Inflammatory macrophage treated with lipopolysaccharide for 4 hours (primary cell): ENCODE data around the gene SART3.
"Not testable (repeated sequence)": the region's sequence is repeated elsewhere in the genome, so short reads cannot be mapped to it uniquely, and the experiment has no call there.

ENCODE experiments used
- DNase-seq: peaks from one replicate; pipeline ENCODE4 v3.0.0-alpha.2; 2020

SART3 gene

DNA sequence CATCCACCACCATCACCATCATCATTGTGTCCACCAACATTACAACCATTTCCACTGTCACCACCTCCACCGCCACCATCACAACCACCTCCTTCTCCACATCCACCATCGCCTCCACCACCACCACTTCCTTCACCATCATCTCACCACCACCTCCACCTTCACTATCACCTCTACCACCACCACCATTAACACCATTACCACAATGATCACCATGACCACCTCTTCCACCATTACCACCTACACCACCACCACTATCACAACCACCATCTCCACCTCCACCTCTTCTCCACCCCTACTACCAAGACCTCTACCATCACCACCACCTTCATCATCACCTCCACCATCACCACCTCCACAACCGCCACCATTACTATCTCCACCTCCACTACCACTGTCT is 17.8 kb upstream of the SART3 start:
- DNase-seq, result no peak

- DNase-seq, result no peak
Observed at GRCh38 chr12:108578264-108578663, 17.3 kb upstream of the SART3 start.

- DNase-seq, result no peak
Observed at GRCh38 chr12:108577458-108577857, 16.5 kb upstream of the SART3 start.

DNA sequence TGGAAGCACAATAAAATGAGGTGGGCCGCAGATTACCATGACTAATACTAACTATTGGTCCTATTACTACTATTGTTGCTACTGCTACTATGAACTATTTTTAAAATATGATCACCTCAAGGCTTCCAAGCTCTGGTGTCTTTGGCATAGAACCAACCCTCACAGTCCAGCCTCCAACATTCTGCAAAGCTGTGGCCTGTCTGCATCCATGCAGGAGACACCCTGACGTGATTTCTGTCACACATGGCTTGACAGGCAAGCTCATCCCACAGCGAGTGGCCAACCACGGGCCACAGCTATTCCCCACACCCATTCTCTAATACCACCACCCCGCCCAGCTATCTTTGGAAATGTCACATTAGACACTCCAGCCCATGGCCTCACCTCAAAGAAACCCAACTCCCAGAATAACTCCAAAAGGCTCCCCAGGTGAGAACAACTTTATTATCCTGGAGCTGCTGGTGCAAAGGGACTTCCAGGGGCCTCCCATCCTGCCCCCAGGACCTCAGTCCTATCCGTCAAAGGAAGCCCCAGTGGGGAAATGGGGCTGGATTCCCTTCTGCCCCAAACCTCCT is 15.8 kb upstream of the SART3 start:
- no peak for DNase-seq

- DNase-seq, result no peak
Observed at GRCh38 chr12:108575199-108575912, 14.4 kb upstream of the SART3 start.

DNA sequence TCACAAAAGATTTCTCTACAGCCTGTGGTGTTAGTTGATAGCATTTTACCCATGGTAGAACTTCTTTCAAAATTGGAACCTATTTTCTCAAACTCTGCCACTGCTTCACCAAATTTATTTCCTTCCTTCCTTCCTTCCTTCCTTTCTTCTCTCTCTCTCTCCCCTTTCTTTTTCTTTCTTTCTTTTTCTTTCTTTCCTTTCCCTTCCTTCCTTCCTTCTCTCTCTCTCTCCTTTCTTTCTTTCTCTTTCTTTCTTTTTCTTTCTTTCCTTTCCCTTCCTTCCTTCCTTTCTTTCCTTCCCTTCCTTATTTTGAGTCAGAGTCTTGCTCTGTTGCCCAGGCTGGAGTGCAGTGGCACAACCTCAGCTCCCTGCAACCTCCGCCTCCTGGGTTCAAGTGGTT is 13.3 kb upstream of the SART3 start:
- DNase-seq, result not testable (repeated sequence)

- no peak for DNase-seq
Observed at GRCh38 chr12:108573317-108573716, 12.3 kb upstream of the SART3 start.

DNA sequence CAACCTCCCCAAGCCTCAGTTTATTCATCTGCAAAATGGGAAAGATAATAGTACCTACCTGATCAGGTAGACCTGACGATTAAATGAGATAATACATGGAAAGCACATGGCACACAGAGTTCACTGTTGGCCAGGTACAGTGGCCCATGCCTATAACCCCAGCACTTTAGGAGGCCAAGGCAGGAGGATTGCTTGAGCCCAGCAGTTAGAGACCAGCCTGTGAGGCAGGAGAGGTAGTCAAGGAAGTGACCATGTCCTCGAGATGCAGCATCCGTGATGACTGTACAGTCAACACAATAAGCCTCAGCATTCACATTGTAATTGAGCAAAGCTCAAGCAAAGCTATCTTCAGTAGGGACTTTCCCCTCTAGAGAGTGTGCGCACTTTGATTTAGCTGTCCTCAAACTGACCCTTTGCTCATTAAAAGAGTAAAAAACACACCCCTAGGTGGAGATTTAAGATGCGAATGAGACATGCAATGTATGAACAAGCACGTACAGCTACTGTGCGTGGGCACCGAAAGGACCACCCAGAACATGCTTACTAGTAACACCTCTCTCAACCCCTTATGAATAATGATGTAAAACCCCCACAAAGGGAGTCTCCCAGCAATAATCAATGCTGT is 11.3 kb upstream of the SART3 start:
- DNase-seq, result no peak

- DNase-seq, result no peak
Observed at GRCh38 chr12:108571609-108572165, 10.7 kb upstream of the SART3 start.

GRCh38 chr12:108570743-108571608 is 10.0 kb upstream of the SART3 start:
- DNase-seq, result peak; percentile 28

DNA sequence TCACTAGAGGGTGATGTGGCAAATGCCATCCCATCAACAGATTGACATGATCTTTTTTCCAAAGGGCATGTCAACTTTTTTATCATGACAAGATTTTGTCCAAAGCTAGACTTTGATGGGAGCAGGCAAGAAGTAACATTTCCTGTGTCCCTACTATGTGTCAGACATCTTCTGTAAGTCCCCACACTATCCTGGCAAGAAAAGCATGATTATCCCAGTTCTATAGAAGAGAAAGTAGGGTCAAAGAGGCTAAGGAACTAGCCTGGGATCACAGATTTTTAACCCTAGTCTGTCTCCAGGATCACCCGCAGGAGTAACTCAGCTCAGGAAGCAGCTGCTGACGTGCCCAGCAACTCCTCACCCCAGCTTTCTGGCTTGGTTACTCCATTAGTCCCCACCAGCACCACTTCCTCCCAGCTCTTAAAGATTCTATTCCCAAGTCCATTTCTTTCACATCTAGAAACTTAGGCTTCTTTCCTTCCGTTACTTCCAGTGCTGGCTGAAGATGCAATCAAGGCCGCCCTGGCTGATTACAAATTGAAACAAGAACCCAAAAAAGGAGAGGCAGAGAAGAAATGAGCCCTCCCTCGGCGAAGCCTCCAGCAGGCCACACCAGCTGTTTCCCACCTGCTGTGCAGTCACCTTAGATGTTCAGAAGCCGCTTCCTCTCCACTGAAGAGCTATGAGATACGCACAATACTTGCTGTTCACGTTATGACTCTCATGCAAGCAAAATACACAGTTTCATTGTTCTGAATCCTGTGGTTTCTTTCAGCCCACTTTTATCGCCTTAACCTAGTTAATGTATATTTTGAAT is 7.6 kb upstream of the SART3 start:
- DNase-seq, result no peak

DNA sequence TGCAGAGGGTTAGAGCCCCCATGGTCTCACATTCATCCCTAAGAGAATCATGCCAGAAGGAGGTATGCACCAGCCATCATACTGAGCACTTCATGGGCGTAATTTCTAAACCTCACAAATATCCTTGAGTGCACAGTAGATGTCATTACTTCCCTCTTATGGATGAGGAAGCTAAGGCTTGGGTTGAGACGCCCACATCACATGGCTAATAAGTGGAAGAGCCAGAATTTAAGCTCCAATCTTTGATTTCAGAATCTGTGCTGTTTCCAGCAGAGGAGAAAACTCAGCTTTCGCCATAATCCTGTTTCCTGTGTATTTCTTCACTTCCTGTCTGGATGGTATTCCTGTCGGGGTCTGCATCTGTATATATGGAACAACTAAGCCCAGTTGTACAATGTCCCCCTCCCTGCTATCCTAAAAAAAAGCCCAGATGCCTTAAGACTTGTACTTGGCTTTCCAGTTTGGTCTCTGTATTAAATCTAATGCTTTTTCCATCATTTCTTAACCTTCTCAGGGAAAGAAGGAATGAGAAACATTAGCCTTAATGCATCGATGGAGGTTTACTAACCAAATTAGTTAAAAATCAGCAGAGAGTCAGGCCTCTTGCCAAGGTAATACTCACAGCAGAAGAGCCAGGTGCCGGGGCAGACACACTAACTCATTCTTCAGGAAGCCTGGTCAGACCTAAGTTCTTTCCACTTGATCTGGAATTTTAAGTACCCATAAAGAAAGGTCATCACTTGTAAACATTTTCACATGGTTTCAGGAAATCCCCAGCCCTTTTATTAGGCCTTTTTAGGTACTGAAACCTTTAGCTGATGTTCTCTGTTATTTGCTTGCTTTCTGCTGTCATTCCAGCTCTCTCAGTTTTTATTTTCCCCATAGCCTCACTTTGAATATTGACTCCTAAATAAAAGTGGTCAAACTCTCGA is 6.7 kb upstream of the SART3 start:
- DNase-seq, result peak; percentile 86

DNA sequence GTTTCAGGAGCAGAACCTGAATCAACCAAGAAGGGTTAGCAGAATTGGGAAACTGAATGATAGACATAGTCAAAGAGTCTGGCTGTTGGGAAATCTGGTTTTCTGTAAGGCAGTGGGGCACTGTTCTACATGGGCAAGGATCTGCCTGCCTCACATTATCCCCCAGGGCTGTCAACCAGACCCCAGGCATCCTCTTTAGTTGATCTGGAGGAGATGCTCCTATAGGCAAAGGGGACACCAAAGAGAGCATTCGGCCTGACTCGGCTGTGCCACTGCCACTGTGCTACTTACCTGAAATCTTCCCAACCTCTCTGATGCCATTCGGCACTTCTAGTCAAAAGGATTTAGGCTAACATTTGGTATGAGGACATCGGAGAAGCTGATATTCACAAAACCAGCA is 5.5 kb upstream of the SART3 start:
- DNase-seq, result peak; percentile 18

DNA sequence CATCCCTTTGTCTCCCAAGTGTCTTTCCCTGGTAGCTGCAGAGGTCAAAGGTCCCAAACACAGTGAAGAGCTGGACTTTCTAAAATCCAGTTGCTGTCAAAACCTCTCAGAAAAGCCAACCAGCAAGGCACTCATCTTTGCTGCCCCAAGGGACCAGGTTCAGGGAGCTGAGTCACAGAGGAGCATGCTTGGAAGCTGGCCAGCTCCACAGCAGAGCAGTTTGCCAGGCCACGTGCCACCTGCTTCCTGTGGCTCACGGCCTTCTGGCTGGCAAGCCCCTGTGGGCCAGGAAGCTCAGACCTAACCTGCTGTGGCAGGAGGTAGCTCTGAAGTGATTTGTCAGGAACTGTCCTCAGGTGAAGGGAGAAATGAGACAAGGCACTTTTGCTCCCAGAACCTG is 5.0 kb upstream of the SART3 start:
- DNase-seq, result peak; percentile 30

DNA sequence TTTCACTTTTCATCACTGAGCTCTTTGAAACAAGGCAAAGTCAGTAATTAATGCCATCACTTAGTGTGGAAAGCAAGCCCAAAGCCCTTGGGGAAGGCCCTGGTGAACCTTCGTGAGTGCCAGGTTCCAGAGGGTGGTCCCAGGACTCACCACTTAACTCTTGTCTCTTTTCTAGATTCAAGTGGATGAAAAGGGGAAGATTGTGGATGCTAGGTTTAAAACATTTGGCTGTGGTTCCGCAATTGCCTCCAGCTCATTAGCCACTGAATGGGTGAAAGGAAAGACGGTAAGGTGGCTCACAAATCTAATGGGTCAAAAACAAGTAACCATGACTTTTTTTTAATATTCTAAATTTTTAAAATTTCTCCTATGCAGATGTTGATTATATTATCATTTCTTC is 4.2 kb upstream of the SART3 start:
- DNase-seq, result peak; percentile 6

DNA sequence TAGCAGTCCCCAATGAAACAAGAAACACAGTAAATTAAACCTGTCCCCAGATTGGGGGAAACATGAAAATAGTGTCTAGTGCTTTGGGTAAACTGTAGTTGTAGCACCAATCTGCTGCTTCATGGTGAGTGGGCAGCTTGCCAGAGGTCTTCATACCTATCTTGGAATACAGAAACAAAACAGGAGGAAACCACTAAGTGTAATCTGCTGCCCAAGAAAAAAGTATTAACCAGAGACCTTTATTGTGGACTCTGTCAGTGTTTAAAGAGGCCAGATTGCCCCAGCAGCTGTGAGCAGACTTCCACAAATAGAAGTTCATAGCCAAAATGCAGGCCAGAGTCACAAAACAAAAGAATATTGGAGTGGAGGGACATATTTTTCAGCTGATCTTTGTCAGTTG is 3.8 kb upstream of the SART3 start:
- no peak for DNase-seq

DNA sequence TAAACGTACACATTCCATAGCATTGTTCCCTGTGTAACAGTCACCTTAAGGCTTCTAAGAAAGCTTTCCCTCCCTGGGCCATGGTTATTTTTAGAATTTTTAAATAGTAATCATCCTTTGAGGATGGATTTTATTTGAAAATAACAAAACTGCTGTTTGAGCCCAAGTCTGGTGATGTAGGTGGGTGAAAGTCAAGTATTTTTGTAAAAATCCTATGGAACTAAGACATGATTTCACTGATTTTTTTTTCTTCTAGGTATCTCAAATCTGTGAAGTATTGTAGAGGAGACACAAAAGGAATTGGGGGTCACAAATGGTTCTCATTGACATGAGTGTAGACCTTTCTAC is 2.8 kb upstream of the SART3 start:
- DNase-seq, result no peak

DNA sequence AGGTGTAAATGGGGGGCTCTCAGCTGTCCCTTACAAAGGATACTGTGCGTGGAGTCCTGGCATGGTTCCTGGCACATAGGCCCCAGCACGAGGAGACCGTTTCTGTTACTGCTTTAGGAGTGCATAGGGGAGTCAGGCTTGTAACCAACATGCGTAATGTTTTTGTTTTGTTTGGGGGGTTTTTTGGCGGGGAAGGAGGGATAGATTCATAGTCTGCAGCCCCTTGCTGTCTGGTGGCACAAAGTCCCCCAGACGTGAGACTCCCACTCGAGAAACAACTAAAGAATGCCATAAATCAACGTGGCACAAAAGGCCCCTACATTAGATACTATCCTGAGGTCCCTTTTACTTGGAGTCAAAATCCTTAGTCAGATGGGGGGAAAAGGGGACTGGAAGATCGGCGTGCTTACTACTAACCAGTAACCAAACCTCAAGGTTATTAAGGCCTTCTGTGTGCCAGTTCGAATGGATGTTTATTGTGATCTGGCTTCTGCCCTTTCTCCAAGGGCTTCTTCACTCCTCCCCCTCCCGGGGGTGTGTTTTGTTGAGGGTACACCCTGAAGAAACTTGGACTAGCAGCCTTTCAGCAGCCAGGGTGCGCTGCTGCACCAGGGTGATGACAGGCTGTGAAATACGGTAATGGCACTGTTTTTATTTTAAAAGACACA is 2.3 kb upstream of the SART3 start:
- DNase-seq, result peak; percentile 86

GRCh38 chr12:108562348-108563135 is 1.6 kb upstream of the SART3 start, which contains the start of gene ISCU:
Gene ISCU (plus strand): TSS chr12:108562596. CDS start chr12:108562623, 27 bp downstream.
- peak; percentile 98 for DNase-seq
